Ovary (tissue), 9 donors: ENCODE measurements around the gene GNPAT. TPM values are rescaled to one million over a fixed set of nuclear protein-coding genes. Genes with fewer than 3 reads are reported as not detected.
A peak's percentile ranks its signal among the peaks of the same experiment; 100 is the strongest.

ENCODE experiments used
- DNase-seq, 5 donors: peaks; one replicate each; pipeline ENCODE4 v3.0.0-alpha.2; 2019 to 2020
- H3K27ac ChIP-seq, 2 donors: fragments of 200-600 bp; one replicate each; pipeline versions ENCODE4 v1.5.1 to v1.8.0; 2019 to 2022
- H3K27me3 ChIP-seq: fragments of 200-600 bp; one replicate; pipeline ENCODE4 v1.8.0; 2022
- H3K36me3 ChIP-seq: fragments of 200-600 bp; sonication (generic); one replicate; pipeline ENCODE4 v1.5.1; 2019
- H3K4me1 ChIP-seq: one replicate; pipeline ENCODE4 v1.8.1; 2013; ENCODE audit warnings: mild to moderate bottlenecking, moderate library complexity; ENCODE audit not compliant: insufficient read depth
- H3K4me3 ChIP-seq: fragments of 200-600 bp; sonication (generic); one replicate; pipeline ENCODE4 v1.5.1; 2017
- H3K9me3 ChIP-seq, 2 donors: fragments of 200-600 bp in 1 of 2; sonication (generic) in 1 of 2; one replicate each; pipeline versions ENCODE4 v1.5.1 to v1.8.1; 2013 to 2019; ENCODE audit warnings: mild to moderate bottlenecking in 1 of 2, moderate library complexity in 1 of 2
- EP300 ChIP-seq: sonication (generic); formaldehyde crosslinking; IDR thresholded peaks from one replicate; pipeline ENCODE4 v1.6.1; 2017; ENCODE audit warnings: antibody characterized with exemption
- POLR2A ChIP-seq: fragments of 450-650 bp; IDR thresholded peaks from one replicate; pipeline ENCODE4 v1.6.1; 2017; ENCODE audit warnings: antibody characterized with exemption, mild to moderate bottlenecking, moderate library complexity
- WGBS, 3 donors: extraction: QIAGEN DNeasy Blood & Tissue Kit in 1 of 3; methylation state at CpG; one replicate each; pipeline versions ENCODE4 v1.1.5 to v1.1.7; 2013 to 2017; 5-methylcytosine and 5-hydroxymethylcytosine counted together
- intact Hi-C, 4 donors: fragments of 100-400 bp; cut with DNase I; formaldehyde crosslinking; loops; one replicate each; pipeline versions ENCODE4 v1.11.0 to v1.15.1; 2022 to 2023
- polyA plus RNA-seq, 2 donors: library from polyadenylated mRNA; stranded (reverse); fragments of 200-250 nt in 1 of 2; fragments of 350-450 nt in 1 of 2; fragmentation: Illumina TruSeq in 1 of 2; extraction: RNeasy Lipid Tissue Mini Kit (QIAGEN cat#74804) in 1 of 2; gene quantifications; one replicate each; pipeline ENCODE4 v1.2.3, GENCODE V29; 2013 to 2014
- total RNA-seq, 7 donors: library from RNA; depleted of rRNA in 2 of 7; stranded (reverse); fragments of >200 nt in 2 of 7; fragmentation: NEBNext Ultra II Directional in 3 of 7; extraction: Animal tissue kit (Norgen Biotek cat#: 25700) in 3 of 7; gene quantifications; one replicate each; pipeline versions ENCODE4 v1.1.0 to v1.2.4, GENCODE V29; 2016 to 2023
- TF ChIP-seq, protein P1 (sequence below), 3 donors: fragments of 450-650 bp in 2 of 3; fragments of 200-600 bp in 1 of 3; IDR thresholded peaks; one replicate each; pipeline versions ENCODE4 v1.5.1 to v1.8.0; 2016 to 2022; ENCODE audit warnings: antibody characterized with exemption in 3 of 3, mild to moderate bottlenecking in 1 of 3
- donor health status: DM: no; HTN: no; CAD: no; lungs with moderate emphysema.
- donor health status: DM: no; HTN: no; CAD: no.
- donor health status: Bipolar disorder and iron deficiency.
- donor health status: DM: yes; HTN: yes; CAD: no.
- donor health status: DM: no; HTN: no; CAD: no.
- donor health status: DM: yes; HTN: yes; CAD: no.

Gene GNPAT
- total and polyA plus RNA-seq, 9 donors: 22.5 to 35.3 (median 30.2) TPM

GRCh38 chr1:231241750-231242149, 738 bp downstream of the GNPAT start:
- Histone ChIP-seq H3K27me3 (no peaks in the 10 kb centered on the region), H3K36me3 (no peaks in the 10 kb centered on the region), H3K4me1 (peaks cover 8% of the 10 kb centered on the region), H3K9me3 (no peaks in the 10 kb centered on the region), H3K4me3 (peak overlapping the region; percentile 89), H3K27ac (peak overlapping the region in 1 of 2 donors; percentile 67)
- peak in 2 of 5 donors; percentile 25 to 36 for DNase-seq
- intact Hi-C loops: no loop called here
- WGBS, 3 donors: 0 to 1% (median 1%) methylated on average over 10 of the region's 10 CpGs
- TF ChIP-seq, protein P1, sequence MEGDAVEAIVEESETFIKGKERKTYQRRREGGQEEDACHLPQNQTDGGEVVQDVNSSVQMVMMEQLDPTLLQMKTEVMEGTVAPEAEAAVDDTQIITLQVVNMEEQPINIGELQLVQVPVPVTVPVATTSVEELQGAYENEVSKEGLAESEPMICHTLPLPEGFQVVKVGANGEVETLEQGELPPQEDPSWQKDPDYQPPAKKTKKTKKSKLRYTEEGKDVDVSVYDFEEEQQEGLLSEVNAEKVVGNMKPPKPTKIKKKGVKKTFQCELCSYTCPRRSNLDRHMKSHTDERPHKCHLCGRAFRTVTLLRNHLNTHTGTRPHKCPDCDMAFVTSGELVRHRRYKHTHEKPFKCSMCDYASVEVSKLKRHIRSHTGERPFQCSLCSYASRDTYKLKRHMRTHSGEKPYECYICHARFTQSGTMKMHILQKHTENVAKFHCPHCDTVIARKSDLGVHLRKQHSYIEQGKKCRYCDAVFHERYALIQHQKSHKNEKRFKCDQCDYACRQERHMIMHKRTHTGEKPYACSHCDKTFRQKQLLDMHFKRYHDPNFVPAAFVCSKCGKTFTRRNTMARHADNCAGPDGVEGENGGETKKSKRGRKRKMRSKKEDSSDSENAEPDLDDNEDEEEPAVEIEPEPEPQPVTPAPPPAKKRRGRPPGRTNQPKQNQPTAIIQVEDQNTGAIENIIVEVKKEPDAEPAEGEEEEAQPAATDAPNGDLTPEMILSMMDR (IDR thresholded peaks at IDR 0.05): no peak
- TF ChIP-seq EP300: no peak
- TF ChIP-seq POLR2A: no peak

DNA sequence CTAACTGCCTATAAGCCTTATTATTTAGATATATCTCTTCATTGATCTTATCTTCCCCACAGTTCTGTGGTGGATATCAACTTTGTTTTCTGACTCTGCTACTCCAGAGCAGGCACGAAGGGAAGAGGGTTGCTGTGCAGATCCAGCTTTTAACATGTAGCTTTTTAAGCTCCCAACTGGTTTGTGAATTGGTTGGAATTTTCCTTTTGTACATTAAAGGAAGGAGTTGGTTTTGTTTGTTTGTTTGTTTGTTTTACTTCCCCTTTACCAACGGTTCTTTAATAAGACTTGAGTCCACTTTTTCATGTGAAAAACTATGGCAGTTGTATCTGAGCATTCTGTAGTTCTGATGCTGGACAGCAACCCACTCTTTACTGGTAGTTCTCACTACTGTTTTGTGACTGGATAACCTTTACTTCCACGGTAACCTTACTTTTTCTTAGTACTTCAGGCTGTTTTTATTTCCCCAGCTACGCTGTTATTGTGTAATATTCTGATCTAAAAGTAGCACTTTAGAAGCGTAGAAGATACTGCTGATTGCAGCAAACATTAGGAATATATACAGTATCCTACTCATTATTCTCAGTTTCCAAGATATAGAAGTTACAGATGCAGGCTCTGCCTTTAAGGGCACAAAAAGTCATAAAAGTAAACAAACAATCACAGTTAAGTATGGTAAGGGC, 1.6 kb downstream of the GNPAT start:
- WGBS, 3 donors: 43 to 51% (median 47%) methylated on average over 5 of the region's 5 CpGs
- Histone ChIP-seq H3K36me3 (no peaks in the 10 kb centered on the region), H3K27ac (no peak overlapping the region), H3K27me3 (no peaks in the 10 kb centered on the region), H3K4me3 (no peak overlapping the region), H3K9me3 (no peaks in the 10 kb centered on the region), H3K4me1 (peaks cover 8% of the 10 kb centered on the region)
- intact Hi-C loops: no loop called here
- TF ChIP-seq EP300 (no peak), POLR2A (no peak)
- TF ChIP-seq, protein P1 (IDR thresholded peaks at IDR 0.05): no peak
- DNase-seq: no peak

GRCh38 chr1:231248778-231249177, 7.8 kb downstream of the GNPAT start:
- no peak overlapping the region for H3K4me3 ChIP-seq
- no peaks in the 10 kb centered on the region for H3K9me3 ChIP-seq
- no peak for DNase-seq
- no peaks in the 10 kb centered on the region for H3K27me3 ChIP-seq
- H3K4me1 ChIP-seq: peaks cover 5% of the 10 kb centered on the region
- intact Hi-C loops: no loop called here
- H3K36me3 ChIP-seq: no peaks in the 10 kb centered on the region
- H3K27ac ChIP-seq: no peak overlapping the region
- TF ChIP-seq, protein P1 (IDR thresholded peaks at IDR 0.05): no peak
- TF ChIP-seq POLR2A (no peak), EP300 (no peak)
- 95 to 100% (median 100%) methylated on average over 1 of the region's 1 CpG for WGBS, 3 donors

DNA sequence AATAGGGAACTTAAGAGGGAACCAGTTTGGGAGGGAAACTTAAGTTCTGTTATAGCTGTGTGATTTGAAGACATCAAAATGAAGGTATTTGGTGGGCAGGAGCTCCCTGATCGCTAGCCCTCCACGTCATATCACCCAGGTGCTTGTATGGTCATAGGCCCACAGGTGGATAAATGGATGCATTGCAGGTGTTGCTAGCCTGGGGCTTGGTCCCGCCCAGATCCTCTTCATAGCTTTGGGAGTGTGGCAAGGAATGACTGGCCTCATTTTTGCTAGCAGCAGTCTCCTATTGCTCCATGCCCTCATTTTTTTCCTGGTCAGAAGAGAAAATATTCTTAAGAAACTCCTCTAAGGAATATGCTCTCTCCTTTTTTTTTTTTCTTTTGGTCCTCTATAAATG, 11.3 kb downstream of the GNPAT start:
- WGBS, 3 donors: 89 to 93% (median 92%) methylated on average over 3 of the region's 3 CpGs
- H3K36me3 ChIP-seq: no peaks in the 10 kb centered on the region
- no peak for DNase-seq
- H3K4me1 ChIP-seq: no peaks in the 10 kb centered on the region
- intact Hi-C loops: no loop called here
- no peak overlapping the region for H3K4me3 ChIP-seq
- no peak overlapping the region for H3K27ac ChIP-seq
- no peaks in the 10 kb centered on the region for H3K27me3 ChIP-seq
- no peak for TF ChIP-seq EP300
- TF ChIP-seq POLR2A: no peak
- TF ChIP-seq, protein P1 (IDR thresholded peaks at IDR 0.05): no peak
- no peaks in the 10 kb centered on the region for H3K9me3 ChIP-seq
